ENCODE data around the gene GLIS2. TPM values are rescaled to one million over a fixed set of nuclear protein-coding genes. Genes with fewer than 3 reads are reported as not detected.
A peak's percentile ranks its signal among the peaks of the same experiment; 100 is the strongest.

GLIS2 gene
- total and polyA plus RNA-seq, 2 of the 4 experiments (the other 2 are of a cell fraction) = 0.36 to 8.4 TPM

GRCh38 chr16:4309833-4310266 is 6.0 kb upstream of the GLIS2 start:
- peak overlapping the region; percentile 65 for H2BK5ac ChIP-seq (ENCODE audit: low read depth, low read length, poor library complexity, severe bottlenecking)
- DNase-seq (peak; percentile 93), ATAC-seq (ENCODE audit: low read depth) (peak; percentile 61)
- peak overlapping the region; percentile 48; the same call in 1 of the 2 replicates for H2BK20ac ChIP-seq (ENCODE audit: low read depth, low read length)
- peak overlapping the region; percentile 29; the same call in 1 of the 2 replicates for H3K23ac ChIP-seq (ENCODE audit: low read depth, low read length)
- peak overlapping the region; percentile 52 for H3K27ac ChIP-seq (ENCODE audit: insufficient read depth, low read length)
- H3K18ac ChIP-seq (ENCODE audit: low read depth, low read length) = peak overlapping the region; percentile 74; the same call in 1 of the 2 replicates
- WGBS, 2 experiments (ENCODE audit: extremely low coverage in 2 of 2, insufficient read length in 1 of 2) = 37% methylated on average over 3 of the region's 11 CpGs; no CpG with 5 or more reads in 1 of the 2 experiments
- no peaks in the 10 kb centered on the region for H3K9me3 ChIP-seq (ENCODE audit: control insufficient read depth, insufficient read depth, low read length)
- H3K14ac ChIP-seq (replicated peaks; ENCODE audit: low read depth, low read length) = peak overlapping the region; percentile 70
- peak overlapping the region; percentile 19; the same call in 1 of the 2 replicates for H3K4me2 ChIP-seq (ENCODE audit: low read depth, low read length)
- H3K56ac ChIP-seq (ENCODE audit: extremely low read depth, insufficient read depth, low read length) = peak overlapping the region; percentile 24; the same call in 1 of the 2 replicates
- dilution Hi-C loops (cut with HindIII; ENCODE audit: low sequenced_read_pairs, unreplicated experiment) (no loop called here), intact Hi-C loops (cut with micrococcal nuclease) (no loop called here), in situ Hi-C loops (cut with MboI; ENCODE audit: low sequenced_read_pairs) (no loop called here)
- H2AK5ac ChIP-seq (ENCODE audit: low read depth, low read length) = peak overlapping the region; percentile 93
- peak overlapping the region; percentile 88 for H2AFZ ChIP-seq (replicated peaks; ENCODE audit: low read length, poor library complexity)
- peak overlapping the region; percentile 74 for H2BK120ac ChIP-seq (ENCODE audit: low read depth, low read length)
- peaks cover 12% of the 10 kb centered on the region for H3K4me1 ChIP-seq (ENCODE audit: control insufficient read depth, insufficient read depth, low read length)
- peaks cover 9 to 31% of the 10 kb centered on the region in 2 experiments; a peak in 3 of 4 replicates for H3K79me1 ChIP-seq (ENCODE audit: low read depth in 1 of 2, low read length in 2 of 2)
- H2BK15ac ChIP-seq (ENCODE audit: low read depth, low read length) = peak overlapping the region; percentile 92; the same call in 1 of the 3 replicates
- peak overlapping the region; percentile 92 for H3K4ac ChIP-seq (ENCODE audit: low read depth, low read length)
- H3K9me1 ChIP-seq (ENCODE audit: insufficient read depth, low read length) = peaks cover 26% of the 10 kb centered on the region
- H4K91ac ChIP-seq (ENCODE audit: insufficient read depth, low read depth, low read length) = peak overlapping the region; percentile 70
- no TSS peak for BruUV-seq (replicated peaks)
- H3K9ac ChIP-seq (ENCODE audit: low read depth, low read length) = no peak overlapping the region
- H4K20me1 ChIP-seq (ENCODE audit: insufficient read depth, low read length) = no peaks in the 10 kb centered on the region
- H3K36me3 ChIP-seq (ENCODE audit: control insufficient read depth, insufficient read depth, low read length) = no peaks in the 10 kb centered on the region; the same call in 1 of the 2 replicates
- H3K27me3 ChIP-seq (ENCODE audit: control insufficient read depth, insufficient read depth, low read length) = no peaks in the 10 kb centered on the region
- CTCF ChIA-PET = interaction anchor here (0.6 to 1.8 kb wide), 14 partner anchors 9 to 1324 kb away, joined by 3 to 6 read pairs (median 4); no protein-coding TSS in a partner anchor
- H4K8ac ChIP-seq (ENCODE audit: low read depth in 2 of 2, low read length in 2 of 2) = peak overlapping the region; percentile 65 to 84; a peak in 2 of 4 replicates
- POLR2A ChIA-PET (ENCODE audit: unreplicated experiment) = interaction anchor here (0.7 kb wide), 1 partner anchor 61 kb away, joined by 3 read pairs; the partner anchor contains the start of gene VASN
- H4K5ac ChIP-seq (ENCODE audit: low read depth, low read length) = peak overlapping the region; percentile 22; the same call in 1 of the 2 replicates
- H3K4me3 ChIP-seq (ENCODE audit: insufficient read depth, low read depth, low read length) = no peak overlapping the region
- peak overlapping the region; percentile 97 for H2AK9ac ChIP-seq (replicated peaks; ENCODE audit: low read depth, low read length, poor library complexity)
- TF ChIP-seq RFX5 (IDR thresholded peaks at IDR 0.05; ENCODE audit: low read depth, low read length) = no peak
- peak; percentile 73 for TF ChIP-seq MAZ (IDR thresholded peaks at IDR 0.05; ENCODE audit: borderline replicate concordance, low read depth, low read length)
- peak; percentile 82 for TF ChIP-seq USF2 (IDR thresholded peaks at IDR 0.05; ENCODE audit: low read depth, low read length)
- no peak for TF ChIP-seq MAFK (IDR thresholded peaks at IDR 0.05; ENCODE audit: low read depth, low read length)
- TF ChIP-seq CHD1 (IDR thresholded peaks at IDR 0.05; ENCODE audit: low read depth, low read length) = no peak
- peak; percentile 51; the same call in 1 of the 2 replicates for TF ChIP-seq POLR2A (IDR thresholded peaks at IDR 0.05; ENCODE audit: low read depth, low read length)
- TF ChIP-seq, protein P1, sequence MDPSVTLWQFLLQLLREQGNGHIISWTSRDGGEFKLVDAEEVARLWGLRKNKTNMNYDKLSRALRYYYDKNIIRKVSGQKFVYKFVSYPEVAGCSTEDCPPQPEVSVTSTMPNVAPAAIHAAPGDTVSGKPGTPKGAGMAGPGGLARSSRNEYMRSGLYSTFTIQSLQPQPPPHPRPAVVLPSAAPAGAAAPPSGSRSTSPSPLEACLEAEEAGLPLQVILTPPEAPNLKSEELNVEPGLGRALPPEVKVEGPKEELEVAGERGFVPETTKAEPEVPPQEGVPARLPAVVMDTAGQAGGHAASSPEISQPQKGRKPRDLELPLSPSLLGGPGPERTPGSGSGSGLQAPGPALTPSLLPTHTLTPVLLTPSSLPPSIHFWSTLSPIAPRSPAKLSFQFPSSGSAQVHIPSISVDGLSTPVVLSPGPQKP (IDR thresholded peaks at IDR 0.05; ENCODE audit: borderline replicate concordance, low read depth, low read length) = no peak
- TF ChIP-seq RCOR1 (IDR thresholded peaks at IDR 0.05; ENCODE audit: insufficient replicate concordance, low read length) = peak; percentile 96
- peak; percentile 76 for TF ChIP-seq CTCF (conservative IDR thresholded peaks at IDR 0.05; ENCODE audit: low read depth, low read length)
- 0 out of 2 replicates have a peak, but pooled peaks have one; percentile 27 for TF ChIP-seq FOS (IDR thresholded peaks at IDR 0.05; ENCODE audit: low read depth, low read length)
- TF ChIP-seq RAD21 (IDR thresholded peaks at IDR 0.05; ENCODE audit: low read length) = peak; percentile 57
- TF ChIP-seq CEBPB (IDR thresholded peaks at IDR 0.05; ENCODE audit: low read depth, low read length) = no peak
- peak; percentile 51 for TF ChIP-seq SMC3 (IDR thresholded peaks at IDR 0.05; ENCODE audit: low read depth, low read length)
- TF ChIP-seq NFE2L2 (IDR thresholded peaks at IDR 0.05; ENCODE audit: low read depth, low read length) = no peak; the same call in 1 of the 2 replicates
- TF ChIP-seq BHLHE40 (IDR thresholded peaks at IDR 0.05; ENCODE audit: low read depth, low read length) = no peak; the same call in 1 of the 2 replicates

Data from IMR-90 (cell line).